22Rv1 (cell line): ENCODE measurements around the gene ASPRV1.
"Not testable (repeated sequence)": the region's sequence is repeated elsewhere in the genome, so short reads cannot be mapped to it uniquely, and the experiment has no call there.

Experiments
- H3K27ac ChIP-seq: fragments of 450-650 bp; 2 replicates; pipeline ENCODE4 v1.5.1; 2017
- CTCF ChIP-seq: fragments of 450-650 bp; IDR thresholded peaks from 2 replicates; pipeline ENCODE4 v1.5.1; 2017; ENCODE audit warnings: mild to moderate bottlenecking
- ZFX ChIP-seq: fragments of 450-650 bp; IDR thresholded peaks from 2 replicates; pipeline ENCODE4 v1.6.1; 2017; ENCODE audit warnings: antibody characterized with exemption, borderline replicate concordance

The ASPRV1 gene

GRCh38 chr2:70005216-70005615 is 43.8 kb upstream of the ASPRV1 start:
- no peak overlapping the region for H3K27ac ChIP-seq
- no peak for TF ChIP-seq CTCF
- no peak for TF ChIP-seq ZFX

- no peak for TF ChIP-seq CTCF
- TF ChIP-seq ZFX = no peak
Observed at GRCh38 chr2:70003093-70003830, 41.8 kb upstream of the ASPRV1 start.

GRCh38 chr2:70002241-70002899 is 40.9 kb upstream of the ASPRV1 start:
- no peak overlapping the region for H3K27ac ChIP-seq
- TF ChIP-seq CTCF = no peak
- no peak for TF ChIP-seq ZFX

More at GRCh38 chr2:70003093-70003830, 41.8 kb upstream of the ASPRV1 start:
- no peak overlapping the region for H3K27ac ChIP-seq

GRCh38 chr2:70000529-70000928 is 39.1 kb upstream of the ASPRV1 start:
- not testable (repeated sequence) for H3K27ac ChIP-seq

- TF ChIP-seq ZFX (no peak), CTCF (no peak)
- H3K27ac ChIP-seq = no peak overlapping the region
Observed at GRCh38 chr2:69998761-69999160, 37.3 kb upstream of the ASPRV1 start.

GRCh38 chr2:69997015-69997830 is 35.8 kb upstream of the ASPRV1 start:
- no peak overlapping the region for H3K27ac ChIP-seq
- TF ChIP-seq CTCF (no peak), ZFX (no peak)

GRCh38 chr2:69995511-69995910 is 34.1 kb upstream of the ASPRV1 start:
- TF ChIP-seq ZFX (no peak), CTCF (no peak)

More at GRCh38 chr2:69995511-69995910, 34.1 kb upstream of the ASPRV1 start:
- no peak overlapping the region for H3K27ac ChIP-seq
